GM20431 (cell line): ENCODE data around the gene ADAMTSL3.
"Not testable (repeated sequence)": the region's sequence is repeated elsewhere in the genome, so short reads cannot be mapped to it uniquely, and the experiment has no call there.

ENCODE experiments used
- in situ Hi-C: fragments of 300-500 bp; cut with MseI, MboI; formaldehyde crosslinking; loops from one replicate; pipeline ENCODE4 v1.15.0; 2020; ENCODE audit warnings: low sequenced_read_pairs; ENCODE audit not compliant: unreplicated experiment

Gene ADAMTSL3

GRCh38 chr15:83694536-83694935 lies 40.6 kb downstream of the ADAMTSL3 start:
- in situ Hi-C loops: no loop called here

GRCh38 chr15:83695246-83695645 lies 41.3 kb downstream of the ADAMTSL3 start:
- in situ Hi-C loops: no loop called here

DNA sequence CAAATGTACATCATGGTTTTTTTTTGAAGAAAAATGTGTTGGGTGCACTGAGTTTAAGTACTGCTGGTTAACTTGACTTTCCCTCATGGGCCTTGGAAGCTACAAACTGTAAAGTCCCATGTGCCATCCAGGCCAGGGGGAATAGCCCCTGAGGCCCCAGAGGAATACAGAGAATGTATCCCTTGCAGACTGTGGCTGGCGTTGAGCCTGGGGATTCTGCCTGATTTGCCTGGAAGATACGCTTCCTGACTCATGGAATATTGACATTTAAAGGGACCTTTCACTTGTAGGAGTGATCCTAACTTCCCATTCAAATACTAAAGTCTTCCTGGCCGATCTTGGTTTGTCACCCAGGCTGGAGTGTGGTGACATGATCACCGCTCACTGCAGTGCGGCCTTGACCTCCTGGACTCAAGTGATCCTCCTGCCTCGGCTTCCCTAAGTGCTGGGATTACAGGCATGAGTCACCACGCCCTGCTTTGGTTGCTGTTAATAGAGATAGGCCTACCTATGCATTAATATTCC lies 42.0 kb downstream of the ADAMTSL3 start:
- in situ Hi-C loops: no loop called here

- in situ Hi-C loops: no loop called here
These were observed 43.8 kb downstream of the ADAMTSL3 start for GRCh38 chr15:83697716-83698115.

DNA sequence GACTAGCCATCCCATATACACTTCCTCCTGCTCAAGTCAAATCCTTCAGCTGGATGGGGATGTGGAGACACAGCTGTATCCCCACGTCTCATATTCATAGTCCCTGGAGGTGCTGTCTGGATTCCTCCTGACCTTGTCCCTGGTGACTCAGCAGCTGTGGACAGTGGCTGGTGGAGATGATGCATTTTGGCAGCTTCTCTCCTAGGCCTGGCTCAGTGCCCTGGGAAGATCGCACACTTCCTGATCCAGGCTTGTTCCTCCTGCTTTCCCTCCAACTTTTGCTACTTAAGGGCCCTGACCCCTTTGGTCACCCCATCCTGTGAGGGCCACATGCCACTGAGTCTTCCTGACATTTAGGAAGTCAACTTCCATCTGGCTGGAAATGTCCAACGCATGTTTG lies 44.4 kb downstream of the ADAMTSL3 start:
- in situ Hi-C loops: no loop called here

GRCh38 chr15:83699028-83699427 lies 45.1 kb downstream of the ADAMTSL3 start:
- in situ Hi-C loops: no loop called here

DNA sequence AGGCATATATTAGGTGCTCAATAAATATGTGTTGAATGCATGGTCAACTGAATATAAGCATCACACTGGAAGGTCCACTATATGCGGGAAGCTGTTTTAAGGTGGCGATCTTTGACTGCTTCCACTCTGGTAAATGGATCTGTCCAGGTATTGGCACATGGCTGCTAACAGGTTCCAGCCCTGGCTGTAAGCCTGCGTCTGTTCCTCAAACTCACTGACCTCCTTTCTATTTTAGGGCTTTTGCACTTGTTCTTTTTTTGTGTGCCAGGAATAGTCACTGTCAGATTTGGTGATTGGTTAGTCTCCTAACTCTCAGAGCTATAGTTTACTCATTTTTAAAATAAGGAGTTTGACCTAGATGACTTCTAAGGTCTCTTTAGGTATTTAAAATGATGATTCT lies 46.2 kb downstream of the ADAMTSL3 start:
- in situ Hi-C loops: no loop called here

DNA sequence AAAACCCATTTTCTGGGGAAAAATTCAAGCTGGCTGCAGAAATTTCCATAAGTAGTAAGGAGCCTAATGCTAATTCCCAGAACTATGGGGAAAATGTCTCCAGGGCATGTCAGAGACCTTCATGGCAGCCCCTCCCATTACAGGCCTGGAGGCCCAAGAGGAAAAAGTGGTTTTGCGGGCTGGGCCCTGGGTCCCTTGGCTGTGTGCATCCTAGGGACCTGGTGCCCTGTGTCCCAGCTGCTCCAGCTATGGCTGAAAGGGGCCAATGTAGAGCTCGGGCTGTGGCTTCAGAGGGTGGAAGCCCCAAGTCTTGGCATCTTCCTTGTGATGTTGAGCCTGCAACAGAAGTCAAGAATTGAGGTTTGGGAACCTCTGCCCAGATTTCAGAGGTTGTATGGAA lies 48.4 kb downstream of the ADAMTSL3 start:
- in situ Hi-C loops: not testable (repeated sequence)

DNA sequence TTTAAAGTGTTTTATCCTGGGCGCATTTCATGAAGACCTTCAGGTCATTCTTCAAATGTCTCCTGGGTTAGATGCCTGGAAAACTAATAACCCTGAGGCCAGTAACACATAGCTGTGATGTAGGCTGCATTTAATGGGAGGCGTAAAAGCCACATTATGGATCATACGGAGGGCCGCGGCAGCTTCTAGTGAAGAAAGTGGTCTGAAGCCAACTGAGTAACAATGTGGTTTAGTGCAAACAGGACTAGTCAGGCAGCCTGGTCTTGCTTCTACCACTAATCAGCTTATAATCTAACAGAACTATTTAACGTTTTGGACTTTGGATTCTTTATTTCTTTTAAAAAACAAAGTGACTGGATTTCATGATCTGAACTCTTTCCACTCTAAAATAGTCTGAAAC lies 54.4 kb downstream of the ADAMTSL3 start:
- in situ Hi-C loops: no loop called here

GRCh38 chr15:83709241-83709640 lies 55.3 kb downstream of the ADAMTSL3 start:
- in situ Hi-C loops: no loop called here

DNA sequence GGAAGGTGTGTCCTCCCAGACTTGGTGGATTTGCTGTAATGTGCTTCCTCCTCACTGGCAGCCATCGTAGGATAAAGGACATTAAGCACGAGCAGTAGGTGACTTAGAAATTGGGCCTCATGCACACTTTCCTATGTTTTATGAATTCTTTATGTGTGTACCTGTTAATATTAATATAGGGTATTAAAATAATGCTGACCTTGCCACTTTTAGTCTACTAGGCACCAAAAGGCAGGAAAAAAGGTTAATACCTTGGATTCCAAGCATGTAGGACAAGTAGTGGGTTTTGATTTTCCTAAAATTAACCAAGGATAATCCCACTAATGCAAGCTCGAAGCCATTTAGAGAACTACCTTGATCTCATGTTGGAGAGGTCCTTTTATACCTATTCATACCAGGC lies 55.9 kb downstream of the ADAMTSL3 start:
- in situ Hi-C loops: no loop called here

- in situ Hi-C loops: no loop called here
These were observed 56.5 kb downstream of the ADAMTSL3 start for GRCh38 chr15:83710452-83710851.

- in situ Hi-C loops: no loop called here
These were observed 57.3 kb downstream of the ADAMTSL3 start for GRCh38 chr15:83711236-83711635.

DNA sequence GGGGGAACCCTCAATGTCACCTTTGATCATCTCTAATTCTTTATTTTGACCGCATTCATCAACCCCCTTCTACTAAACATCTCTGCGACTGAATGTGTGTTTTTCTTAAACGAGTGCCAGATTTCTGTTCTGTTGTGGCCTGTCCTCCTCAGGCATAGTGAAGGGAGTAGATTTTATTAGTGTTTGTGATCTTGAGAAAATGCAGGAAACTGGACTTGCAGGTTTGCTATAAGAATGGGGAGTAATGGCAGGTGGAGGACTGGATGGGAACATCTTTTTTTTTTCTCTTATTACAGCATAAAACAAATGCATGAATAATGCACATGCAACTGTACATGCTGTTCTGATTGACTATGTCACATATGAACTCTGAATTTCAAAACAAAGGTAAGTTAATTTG lies 59.3 kb downstream of the ADAMTSL3 start:
- in situ Hi-C loops: no loop called here

GRCh38 chr15:83714939-83715628 lies 61.2 kb downstream of the ADAMTSL3 start:
- in situ Hi-C loops: no loop called here

GRCh38 chr15:83716605-83717004 lies 62.7 kb downstream of the ADAMTSL3 start:
- in situ Hi-C loops: no loop called here

GRCh38 chr15:83717010-83717409 lies 63.1 kb downstream of the ADAMTSL3 start:
- in situ Hi-C loops: no loop called here

GRCh38 chr15:83720468-83720867 lies 66.5 kb downstream of the ADAMTSL3 start:
- in situ Hi-C loops: no loop called here

DNA sequence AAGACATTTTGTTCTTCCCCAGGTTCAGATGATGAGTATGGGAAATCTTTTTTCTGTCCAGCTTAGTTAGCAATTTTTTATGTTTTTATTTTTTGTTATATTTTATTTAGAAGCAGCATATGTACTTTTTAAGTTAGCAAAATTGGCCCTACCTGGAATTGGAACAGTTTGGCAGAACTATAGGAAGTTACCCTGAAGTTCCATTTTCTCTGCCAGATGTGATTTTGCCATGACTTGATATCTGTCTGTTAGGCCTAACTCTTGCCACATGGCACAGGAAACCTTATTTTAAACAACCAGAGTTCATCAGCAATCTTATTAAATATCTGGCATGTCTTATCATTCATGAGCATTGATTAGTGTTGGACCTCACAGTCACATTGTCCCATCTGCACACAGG lies 67.1 kb downstream of the ADAMTSL3 start:
- in situ Hi-C loops: no loop called here

GRCh38 chr15:83721981-83722380 lies 68.1 kb downstream of the ADAMTSL3 start:
- in situ Hi-C loops: no loop called here

GRCh38 chr15:83723216-83723615 lies 69.3 kb downstream of the ADAMTSL3 start:
- in situ Hi-C loops: no loop called here

DNA sequence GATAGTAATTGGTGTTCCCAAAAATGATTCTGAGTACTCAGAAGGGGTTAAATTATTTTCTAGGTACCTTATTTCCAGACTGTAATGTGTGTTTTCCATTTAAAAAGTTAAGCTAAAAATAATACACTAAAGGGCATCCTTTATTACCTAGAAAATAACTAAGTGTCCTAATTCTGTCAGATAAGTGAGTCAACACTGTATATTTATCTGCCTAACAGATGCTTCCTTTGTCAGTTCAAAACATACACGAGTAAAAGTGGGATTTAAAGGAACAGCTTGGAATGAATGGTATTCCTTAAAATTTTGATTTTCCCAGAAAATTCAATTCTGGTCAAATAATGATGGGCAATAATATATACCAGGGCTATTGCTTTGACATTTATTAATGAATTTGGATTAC lies 78.3 kb downstream of the ADAMTSL3 start:
- in situ Hi-C loops: no loop called here
